VCaP (cell line): ENCODE results near the gene A2M.

Experiments
- H3K27ac ChIP-seq: fragments of 450-650 bp; 2 replicates; pipeline ENCODE4 v1.5.1; 2017
- TF ChIP-seq, protein P1 (sequence below): fragments of 450-650 bp; conservative IDR thresholded peaks from 2 replicates; pipeline ENCODE4 v1.5.1; 2017; ENCODE audit warnings: mild to moderate bottlenecking, moderate library complexity

The A2M gene

DNA sequence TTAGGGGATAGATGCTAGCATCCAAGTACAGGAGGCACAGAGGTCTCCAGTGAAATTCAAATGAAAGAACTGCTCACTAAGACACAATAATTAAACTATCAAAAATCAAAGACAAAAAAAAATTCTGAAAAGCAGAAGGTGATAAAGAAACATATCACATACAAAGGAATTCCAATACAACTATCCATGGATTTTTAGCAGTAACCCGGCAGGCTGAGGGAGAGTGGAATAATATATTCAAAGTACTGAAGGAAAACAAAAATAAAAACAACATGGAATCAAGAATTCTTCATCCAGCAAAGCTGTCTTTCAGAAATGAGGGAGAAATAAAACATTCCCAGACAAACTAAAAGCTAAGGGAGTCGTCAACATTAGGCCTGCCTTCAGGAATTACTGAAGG is 31.9 kb downstream of the A2M start:
- TF ChIP-seq, protein P1, sequence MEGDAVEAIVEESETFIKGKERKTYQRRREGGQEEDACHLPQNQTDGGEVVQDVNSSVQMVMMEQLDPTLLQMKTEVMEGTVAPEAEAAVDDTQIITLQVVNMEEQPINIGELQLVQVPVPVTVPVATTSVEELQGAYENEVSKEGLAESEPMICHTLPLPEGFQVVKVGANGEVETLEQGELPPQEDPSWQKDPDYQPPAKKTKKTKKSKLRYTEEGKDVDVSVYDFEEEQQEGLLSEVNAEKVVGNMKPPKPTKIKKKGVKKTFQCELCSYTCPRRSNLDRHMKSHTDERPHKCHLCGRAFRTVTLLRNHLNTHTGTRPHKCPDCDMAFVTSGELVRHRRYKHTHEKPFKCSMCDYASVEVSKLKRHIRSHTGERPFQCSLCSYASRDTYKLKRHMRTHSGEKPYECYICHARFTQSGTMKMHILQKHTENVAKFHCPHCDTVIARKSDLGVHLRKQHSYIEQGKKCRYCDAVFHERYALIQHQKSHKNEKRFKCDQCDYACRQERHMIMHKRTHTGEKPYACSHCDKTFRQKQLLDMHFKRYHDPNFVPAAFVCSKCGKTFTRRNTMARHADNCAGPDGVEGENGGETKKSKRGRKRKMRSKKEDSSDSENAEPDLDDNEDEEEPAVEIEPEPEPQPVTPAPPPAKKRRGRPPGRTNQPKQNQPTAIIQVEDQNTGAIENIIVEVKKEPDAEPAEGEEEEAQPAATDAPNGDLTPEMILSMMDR, result no peak
- no peak overlapping the region for H3K27ac ChIP-seq

DNA sequence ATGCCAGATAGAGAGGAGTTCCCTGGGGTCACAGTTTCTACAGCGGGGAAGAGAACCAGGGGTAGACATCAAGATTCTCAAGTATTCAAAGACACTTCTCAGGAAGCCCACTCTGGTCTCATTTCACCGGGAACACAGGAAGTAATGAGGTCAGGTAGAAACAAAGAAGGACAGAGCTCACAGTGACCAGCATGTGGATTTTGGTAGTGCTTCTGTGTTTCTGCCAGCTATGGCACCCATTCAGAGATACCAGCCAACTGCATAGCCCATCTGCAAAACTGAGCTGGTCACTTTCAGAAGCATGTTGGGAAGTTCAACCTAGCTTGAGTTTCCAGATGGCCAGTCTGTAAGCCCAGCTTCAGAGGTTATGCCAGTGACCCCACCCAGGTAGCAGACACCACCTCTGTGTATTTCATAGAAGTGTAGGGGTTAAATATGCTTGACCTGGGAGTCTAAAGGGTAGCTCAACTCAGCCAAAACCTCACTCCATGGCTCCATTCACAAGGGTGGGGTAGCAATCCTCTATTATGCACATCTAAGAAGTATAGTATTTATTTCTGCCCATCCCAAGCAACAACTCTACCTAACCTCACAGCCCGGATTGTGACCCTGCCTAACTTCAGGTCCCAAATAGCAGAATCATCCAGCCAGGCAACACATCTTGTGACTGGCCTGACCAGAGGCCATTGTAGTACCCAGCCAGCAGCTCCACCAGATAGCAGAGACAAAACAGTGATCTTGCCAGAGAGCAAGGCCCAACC is 33.9 kb downstream of the A2M start:
- no peak overlapping the region for H3K27ac ChIP-seq
- TF ChIP-seq, protein P1, result no peak

DNA sequence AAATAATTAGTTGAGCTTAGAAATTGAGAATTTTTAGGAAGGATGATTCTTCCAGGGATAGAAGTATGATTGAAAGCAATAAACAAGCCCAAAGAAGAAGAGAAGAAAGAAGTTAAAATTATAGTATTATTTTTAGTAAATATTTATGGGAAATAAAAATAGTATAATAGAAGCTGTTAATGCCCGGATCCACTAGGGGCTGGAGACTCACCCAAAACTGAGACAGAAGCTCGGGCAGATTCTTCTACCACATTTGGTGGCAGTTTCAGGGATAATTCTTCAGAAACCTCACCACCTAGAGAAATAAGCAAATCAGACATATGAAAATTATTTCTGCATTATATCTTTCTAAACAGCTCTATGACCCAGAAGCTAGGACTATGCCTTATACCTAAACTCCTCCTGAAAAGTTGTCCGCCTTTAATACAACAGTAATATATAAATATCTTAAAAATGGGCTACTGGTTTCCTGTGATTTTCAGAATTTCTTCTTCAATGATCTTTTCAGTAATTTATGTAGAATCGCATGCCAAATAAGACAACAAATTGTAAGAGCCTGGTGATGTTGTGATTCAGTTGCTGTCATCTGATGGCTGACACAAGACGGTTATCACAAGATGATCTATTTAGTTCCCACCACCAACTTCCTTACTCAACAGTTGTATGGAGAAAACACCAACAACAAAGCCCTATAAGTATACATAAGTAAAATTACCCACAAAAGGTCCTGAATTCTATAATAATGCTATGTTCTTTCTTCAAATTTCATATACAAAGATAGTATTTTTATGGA is 35.6 kb downstream of the A2M start:
- TF ChIP-seq, protein P1, result 0 out of 2 replicates have a peak, but pooled peaks have one; percentile 11
- H3K27ac ChIP-seq, result no peak overlapping the region

GRCh38 chr12:9079082-9079481 is 36.6 kb downstream of the A2M start:
- TF ChIP-seq, protein P1, result no peak
- H3K27ac ChIP-seq, result no peak overlapping the region

- TF ChIP-seq, protein P1, result no peak
- no peak overlapping the region for H3K27ac ChIP-seq
These were observed 38.3 kb downstream of the A2M start for GRCh38 chr12:9077152-9078031.

GRCh38 chr12:9076733-9077132 is 39.0 kb downstream of the A2M start:
- TF ChIP-seq, protein P1, result no peak

DNA sequence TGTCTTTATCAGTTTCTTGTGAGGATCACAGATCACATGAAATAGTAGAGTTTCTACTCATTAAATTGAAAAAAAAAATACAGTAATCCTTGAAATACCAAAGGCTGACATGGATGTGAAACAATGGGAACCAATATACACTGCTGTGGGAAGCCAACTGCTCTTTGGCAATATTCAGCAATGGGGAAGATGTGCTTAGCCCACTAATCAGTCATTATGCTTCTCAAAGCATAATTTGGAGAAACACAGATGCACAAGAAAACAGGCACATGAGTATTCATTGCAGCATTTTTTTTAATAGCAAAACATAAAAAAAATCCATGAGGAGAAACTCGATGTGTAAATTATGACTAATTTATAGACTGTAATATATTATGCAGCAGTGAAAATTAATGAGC is 40.6 kb downstream of the A2M start:
- no peak overlapping the region for H3K27ac ChIP-seq
- TF ChIP-seq, protein P1, result no peak

More at GRCh38 chr12:9076733-9077132, 39.0 kb downstream of the A2M start:
- no peak overlapping the region for H3K27ac ChIP-seq
